Measurements from ENCODE around the gene HYI.
A peak's percentile ranks its signal among the peaks of the same experiment; 100 is the strongest.
"Not testable (repeated sequence)": the region's sequence is repeated elsewhere in the genome, so short reads cannot be mapped to it uniquely, and the experiment has no call there.

HYI gene

DNA sequence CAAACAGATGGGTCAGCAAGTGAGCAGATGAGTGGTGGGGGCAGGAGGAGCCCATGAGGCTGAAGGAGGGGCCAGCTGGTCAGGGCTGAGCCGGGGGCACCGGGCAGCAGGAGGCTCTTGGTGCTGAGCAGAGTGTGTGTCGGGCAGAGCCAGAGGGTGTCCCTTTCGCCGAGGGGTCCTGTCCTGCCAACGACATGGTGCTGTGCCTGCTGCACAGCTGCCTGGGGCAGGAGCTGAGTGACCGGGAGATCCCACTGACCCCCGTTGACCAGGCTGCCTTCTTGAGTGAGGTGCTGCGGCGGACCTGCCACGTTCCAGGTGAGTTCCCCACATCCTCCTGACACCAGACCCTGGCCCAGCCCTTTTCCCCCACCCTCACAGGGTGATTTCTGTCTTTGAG lies 27.5 kb downstream of the HYI start:
- DNase-seq, result no peak

DNA sequence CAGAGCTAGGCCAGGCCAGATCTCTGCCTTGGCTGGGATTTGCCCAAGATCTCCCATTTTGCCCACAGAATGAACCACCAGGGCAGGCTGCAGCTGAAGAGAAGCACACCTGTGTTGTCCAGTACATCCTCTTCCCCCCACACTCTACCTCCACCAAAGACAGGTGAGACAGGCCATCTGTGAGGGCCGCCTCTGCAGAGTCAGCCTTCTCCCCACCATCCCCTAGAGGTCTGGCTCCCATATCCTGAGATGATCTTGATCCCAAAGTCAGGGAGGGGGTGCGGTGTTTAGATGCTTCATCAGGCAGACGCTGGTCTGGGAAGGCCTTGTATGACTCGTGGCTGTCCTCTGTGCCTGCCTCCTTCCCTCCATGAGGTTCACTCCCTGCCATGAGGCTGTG lies 28.7 kb downstream of the HYI start:
- DNase-seq, result no peak

DNA sequence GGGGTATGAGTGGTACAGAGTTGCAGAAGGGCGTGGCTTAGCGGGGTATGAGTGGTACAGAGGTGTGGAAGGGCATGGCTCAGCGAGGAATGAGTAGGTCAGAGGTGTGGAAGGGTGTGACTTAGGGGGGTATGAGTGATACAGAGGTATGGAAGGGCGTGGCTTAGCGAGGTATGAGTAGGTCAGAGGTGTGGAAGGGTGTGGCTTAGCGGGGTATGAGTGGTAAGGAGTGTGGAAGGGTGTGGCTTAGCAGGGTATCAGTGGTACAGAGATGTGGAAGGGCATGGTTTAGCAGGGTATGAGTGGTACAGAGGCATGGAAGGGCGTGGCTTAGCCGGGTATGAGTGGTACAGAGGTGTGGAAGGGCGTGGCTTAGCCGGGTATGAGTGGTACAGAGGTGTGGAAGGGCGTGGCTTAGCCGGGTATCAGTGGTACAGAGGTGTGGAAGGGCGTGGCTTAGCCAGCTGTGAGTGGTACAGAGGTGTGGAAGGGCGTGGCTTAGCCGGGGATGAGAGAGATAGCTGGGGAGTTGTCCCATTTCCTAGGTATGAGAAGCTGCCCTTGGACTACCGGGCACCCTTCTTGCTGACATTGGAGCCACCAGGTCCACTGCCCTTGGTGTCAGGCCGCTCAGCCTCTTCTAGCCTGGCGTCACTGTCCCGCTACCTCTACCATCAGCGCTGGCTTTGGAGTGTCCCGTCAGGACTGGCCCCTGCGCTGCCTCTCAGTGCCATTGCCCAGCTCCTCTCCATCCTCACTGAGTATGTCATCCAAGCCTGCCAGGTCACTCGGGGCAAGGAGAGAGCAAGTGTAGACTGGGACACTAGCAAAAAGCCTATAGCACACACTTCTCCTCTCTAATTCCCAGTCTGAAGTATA lies 29.8 kb downstream of the HYI start:
- no peak for DNase-seq

DNA sequence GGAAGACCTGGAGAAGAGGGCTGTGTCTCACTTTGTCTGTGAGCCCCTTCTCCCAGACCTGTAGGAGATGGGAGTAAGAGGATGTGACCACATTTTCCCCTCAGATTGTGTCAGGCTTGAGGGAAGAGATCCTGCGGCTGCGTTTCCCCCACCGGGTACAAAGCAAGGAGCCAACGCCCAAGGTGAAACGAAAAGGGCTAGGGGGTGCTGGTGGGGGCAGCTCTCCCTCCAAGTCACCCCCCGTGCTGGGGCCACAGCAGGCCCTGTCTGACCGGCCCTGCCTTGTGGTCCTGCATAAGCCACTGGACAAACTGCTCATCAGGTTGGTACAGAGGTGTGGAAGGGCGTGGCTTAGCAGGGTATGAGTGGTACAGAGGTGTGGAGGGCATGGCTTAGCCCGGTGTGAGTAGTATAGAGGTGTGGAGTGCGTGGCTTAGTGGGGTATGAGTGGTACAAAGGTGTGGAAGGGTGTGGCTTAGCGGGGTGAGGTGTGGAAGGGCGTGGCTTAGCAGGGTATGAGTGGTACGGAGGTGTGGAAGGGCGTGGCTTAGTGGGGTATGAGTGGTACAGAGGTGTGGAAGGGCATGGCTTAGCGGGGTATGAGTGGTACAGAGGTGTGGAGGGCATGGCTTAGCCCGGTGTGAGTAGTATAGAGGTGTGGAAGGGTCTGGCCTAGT lies 30.6 kb downstream of the HYI start:
- DNase-seq, result no peak

DNA sequence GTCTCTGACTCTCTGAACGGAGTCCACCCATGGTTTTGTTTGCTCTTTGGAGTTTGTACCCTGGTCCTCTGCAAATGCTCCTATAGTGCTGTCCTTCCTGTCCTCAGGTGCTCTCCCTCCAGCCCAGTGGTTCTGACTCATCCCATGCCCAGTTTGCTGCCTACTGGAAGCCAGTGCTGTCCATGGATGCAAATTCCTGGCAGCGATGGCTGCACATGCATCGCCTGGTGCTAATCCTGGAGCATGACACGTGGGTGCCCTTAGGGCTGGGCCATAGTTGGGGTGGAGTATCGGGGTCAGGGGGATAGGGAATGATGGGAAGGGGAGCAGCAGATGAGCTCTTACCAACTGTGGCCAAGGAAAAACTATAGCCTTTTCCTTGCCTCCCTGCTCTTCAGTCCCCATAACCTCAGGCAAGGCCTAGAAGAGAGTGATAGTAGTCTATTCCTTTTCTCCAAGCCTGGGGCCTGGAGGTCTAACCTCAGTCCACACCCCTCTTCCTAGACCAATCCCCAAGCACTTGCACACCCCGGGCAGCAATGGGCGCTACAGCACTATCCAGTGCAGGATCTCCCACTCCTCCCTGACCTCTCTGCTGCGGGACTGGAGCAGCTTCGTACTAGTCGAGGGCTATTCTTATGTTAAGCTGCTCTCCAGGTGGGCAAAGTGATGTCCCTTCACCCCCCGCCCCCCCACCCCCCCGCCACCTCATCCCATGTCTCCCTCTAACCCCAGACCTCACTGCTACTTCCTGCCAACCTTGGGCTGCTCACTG lies 31.6 kb downstream of the HYI start:
- no peak for DNase-seq

DNA sequence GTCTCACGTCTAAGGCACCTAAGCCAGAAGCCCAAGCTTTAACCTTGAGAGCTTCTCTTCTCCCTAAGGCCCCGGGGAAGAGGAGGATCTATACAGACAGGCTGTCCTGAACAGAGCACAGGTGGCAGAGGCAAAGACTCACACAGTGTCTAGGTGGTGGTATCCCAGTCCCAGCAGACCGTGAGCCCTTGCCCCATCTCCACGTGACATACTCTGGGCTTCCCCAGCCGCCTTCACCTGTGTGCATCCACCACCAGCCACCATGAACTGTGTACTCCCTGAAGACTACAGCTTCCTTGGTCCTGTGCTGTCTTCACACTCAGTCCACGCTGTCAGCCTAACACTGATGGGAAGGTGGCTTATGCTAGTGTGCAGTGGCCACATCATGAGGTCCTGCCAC lies 32.3 kb downstream of the HYI start:
- DNase-seq, result no peak

DNA sequence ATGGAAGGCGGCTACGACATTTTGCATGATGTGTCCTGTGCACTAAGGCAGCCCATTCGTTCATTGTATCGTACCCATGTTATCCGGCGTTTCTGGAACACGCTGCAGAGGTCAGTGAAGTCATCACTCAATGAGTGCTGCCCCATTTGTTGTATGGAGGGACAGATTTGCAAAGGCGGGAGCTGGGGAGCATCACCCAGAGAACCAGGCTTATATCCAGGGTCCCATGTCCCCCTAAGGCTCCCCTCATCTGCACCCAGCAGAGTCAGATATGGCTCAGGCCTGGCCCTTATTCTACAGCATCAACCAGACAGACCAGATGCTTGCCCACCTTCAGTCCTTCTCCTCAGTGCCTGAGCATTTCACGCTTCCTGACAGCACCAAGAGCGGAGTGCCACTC lies 32.9 kb downstream of the HYI start:
- no peak for DNase-seq

DNA sequence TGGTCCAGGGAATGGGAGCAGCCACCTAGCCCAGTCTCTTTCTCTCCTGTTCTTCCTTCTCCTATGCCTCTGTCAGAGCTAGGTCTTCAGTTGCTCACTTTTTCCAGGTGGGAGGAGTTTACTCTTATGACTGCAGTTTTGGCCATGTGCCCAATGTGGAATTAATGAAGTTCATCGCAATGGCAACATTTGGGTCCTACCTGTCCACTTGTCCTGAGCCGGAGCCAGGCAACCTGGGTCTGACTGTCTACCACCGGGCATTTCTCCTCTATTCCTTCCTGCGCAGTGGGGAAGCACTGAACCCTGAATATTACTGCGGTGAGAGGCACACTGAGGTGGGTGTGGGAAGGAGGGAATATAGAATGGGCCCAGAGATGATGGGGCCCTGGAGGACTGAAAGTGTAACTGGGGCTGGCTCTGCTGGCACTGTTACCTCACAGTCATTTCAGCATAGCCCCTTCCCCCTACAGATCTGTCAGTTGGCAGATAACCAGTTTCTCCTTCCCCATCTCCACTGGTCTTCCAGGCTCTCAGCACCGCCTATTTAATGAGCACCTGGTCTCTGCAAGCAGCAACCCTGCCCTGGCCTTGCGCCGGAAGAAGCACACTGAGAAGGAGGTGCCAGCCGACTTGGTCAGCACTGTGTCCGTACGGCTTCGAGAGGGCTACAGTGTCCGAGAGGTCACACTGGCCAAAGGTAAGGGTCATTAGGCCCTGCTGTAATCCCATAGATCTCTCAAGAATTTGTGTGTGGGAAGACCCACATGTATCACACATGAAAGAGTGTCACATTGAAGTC lies 33.9 kb downstream of the HYI start:
- no peak for DNase-seq

DNA sequence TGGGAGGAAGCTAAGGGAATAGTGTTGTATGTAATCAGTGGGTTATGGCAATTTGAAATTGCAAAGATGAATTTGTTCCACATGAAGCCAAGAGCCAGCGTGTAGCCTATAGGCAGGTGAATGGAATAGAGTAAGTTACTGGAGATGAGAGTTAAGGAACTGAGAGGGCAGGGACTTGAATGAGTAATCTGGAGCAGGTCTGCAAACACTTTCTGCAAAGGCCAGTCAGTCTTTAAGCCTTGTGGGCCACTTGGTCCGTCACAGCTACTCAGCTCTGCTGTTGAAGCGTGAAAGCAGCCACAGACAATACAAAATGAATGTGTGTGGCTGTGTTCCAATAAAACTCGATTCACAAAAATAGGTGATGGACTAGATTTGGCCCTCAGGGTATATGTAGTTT lies 34.9 kb downstream of the HYI start:
- no peak for DNase-seq

DNA sequence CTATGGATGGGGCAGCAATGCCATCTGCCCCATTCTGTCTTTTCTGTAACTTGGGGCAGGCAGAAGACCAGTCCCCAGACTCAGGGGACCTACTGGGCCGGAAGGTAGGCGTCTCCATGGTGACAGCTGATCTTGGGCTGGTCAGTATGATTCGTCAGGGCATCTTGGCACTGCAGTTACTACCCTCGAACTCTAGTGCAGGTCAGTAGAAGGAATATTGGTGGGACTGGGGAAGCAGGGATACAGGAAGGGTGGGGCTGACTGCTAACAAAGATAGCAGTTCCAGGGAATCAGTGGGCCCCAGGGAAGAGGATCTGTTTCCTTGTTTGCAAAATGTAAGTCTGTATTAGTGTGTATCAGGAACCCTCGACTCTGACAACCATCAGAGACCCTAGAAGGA lies 37.8 kb downstream of the HYI start:
- DNase-seq, result no peak

DNA sequence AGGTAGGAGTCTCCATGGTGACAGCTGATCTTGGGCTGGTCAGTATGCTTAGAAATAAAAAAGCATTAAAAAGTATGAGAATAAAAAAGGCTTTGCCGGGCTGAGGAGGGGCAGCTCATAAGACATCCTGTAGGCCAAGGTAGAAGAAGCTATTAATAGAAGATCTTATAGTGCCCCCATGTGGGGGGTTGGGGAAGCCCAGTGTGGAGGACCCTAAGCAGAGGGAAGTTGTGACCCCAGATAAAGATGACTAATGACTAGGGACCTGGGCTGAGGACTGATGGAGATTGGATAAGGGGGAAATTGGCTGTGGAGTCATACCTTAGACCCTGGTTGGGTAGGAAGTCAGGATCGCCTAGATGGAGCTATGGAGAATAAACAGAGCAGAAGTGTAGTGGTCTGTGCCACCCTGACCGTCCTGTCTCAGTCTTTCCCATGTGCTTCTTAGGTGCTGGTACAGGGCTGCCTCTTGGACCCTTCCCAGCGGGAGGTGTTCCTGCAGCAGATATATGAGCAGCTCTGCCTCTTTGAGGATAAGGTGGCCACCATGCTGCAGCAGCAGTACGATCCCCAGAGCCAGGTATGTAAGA lies 39.0 kb downstream of the HYI start:
- DNase-seq, result peak; percentile 6

DNA sequence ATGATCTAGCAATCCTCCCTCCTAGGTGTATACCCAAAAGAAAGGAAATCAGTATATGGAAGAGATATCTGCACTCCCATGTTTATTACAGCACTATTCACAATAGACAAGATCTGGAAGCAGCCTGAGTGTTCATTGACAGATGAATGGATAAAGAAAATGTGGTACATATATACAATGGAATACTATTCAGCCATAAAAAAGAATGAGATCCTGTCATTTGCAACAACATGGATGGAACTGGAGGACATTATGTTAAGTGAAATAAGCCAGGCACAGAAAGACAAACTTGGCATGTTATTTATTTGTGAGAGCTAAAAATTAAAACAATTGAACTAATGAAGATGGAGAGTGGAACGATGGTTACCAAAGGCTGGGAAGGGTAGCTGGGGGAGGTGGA lies 40.3 kb downstream of the HYI start:
- not testable (repeated sequence) for DNase-seq

DNA sequence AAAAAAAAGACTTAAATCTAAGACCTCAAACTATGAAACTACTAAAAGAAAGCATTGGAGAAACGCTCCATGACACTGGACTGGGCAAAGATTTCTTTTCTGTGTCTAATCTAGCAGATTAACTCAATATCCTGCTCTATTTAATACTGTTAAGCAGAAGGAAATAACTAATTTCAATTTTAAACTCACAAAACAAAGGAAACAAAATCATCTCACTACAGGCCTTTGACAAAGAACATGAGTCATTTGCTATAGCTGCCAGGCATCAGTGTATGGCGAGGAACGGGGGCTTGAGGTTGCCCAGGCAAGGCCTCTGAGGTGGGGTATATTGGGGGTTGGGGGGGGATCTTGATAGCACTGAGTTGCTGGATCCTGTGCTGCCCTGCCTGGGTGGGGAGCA lies 43.2 kb downstream of the HYI start:
- no peak for DNase-seq

DNA sequence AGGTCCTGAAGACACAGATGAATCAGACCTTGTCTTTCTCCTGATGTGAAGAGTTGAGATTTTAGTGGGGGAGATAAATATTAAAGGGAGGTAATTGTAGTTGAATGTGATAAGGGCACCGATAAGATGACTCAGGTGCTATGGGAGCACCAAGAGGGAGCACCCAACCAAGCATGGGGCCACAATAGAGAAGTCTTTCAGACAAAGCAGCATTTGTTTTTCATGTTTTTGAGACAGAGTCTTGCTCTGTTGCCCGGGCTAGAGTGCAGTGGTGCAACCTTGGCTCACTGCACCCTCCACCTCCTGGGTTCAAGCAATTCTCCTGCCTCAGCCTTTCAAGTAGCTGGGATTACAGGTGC lies 47.9 kb downstream of the HYI start:
- DNase-seq, result no peak

DNA sequence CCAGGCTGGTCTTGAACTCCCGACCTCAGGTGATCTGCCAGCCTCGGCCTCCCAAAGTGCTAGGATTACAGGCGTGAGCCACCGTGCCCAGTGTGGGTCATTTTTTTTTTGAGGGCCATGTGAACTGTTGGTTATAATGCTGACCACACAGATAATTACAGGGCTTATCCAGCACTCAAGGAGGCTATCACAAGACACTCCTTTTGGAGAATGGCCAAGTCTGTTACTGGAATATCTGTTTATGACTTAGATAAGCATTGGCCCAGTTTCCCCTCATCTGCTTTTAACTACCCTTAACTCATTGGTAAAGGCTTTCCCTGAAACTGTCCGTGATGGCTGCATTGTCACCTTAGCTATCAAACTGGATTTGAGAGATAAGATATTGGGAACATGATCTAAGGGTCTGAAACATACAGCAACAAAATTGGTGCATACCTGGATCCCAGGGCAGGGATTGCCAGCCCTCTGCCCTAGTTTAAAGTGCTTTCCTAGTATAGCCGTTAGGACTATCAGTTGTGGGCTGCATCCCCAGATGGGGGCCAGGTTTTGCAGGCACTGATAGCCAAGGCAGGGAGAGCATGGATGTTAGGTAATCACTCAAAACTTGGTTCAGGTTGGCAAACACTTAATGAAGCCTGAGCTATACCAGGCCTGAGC lies 48.4 kb downstream of the HYI start:
- DNase-seq, result no peak

DNA sequence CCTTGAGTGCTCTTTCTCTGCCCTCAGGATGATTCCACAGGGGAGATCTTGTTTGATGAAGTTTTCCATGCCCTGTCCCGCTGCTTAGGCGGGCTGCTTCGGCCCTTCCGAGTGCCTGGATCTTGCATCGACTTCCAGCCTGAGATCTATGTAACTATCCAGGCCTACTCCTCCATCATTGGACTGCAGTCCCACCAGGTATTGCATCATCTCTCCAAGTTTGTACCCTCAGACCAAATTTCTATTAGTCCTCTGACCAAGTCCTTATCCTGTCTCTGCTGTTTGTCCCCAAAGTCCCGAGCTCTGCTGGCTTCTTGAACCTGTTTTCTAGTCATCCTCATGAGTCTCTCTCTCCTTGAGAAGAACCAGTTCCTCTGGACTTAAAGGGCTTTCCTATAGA lies 49.4 kb downstream of the HYI start:
- DNase-seq, result no peak

DNA sequence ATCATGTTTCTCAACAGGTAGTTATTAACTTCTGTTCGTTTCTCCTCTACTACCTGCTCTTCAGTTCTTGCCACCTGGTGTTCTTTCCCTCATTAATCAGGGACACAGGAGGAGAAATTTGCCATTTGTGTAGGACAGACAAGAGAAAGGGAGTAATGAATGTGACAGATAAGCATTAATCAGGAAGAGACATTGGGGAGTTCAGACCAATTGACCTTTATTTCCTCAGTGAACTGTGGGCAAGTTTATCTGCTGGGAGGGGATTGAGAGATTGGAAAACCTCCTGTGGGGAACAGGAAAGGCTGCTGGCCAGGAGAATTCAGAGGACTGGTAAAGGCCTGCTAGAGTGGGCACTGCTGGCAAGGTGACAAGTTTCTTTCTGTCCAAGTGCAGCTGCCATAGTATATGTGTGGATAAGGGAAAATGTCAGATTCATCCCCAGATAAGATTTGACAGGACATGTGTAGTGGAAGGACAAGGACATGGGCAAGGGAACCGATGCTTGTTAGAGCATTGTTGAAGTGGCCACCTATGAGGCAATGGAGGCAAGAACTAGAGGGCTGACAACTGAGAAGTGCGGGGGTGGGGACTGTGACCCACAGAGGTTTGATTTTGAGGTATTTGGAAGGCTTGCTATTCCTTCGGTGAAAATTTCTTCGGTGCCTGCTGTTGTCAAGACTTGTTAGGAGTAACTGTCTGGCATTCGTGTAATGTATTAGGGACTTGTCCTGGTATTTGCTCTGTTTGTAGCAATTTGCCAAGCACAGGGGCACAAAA lies 51.5 kb downstream of the HYI start:
- no peak for DNase-seq
